ENCODE data around the gene DISP2. TPM values are rescaled to one million over a fixed set of nuclear protein-coding genes. Genes with fewer than 3 reads are reported as not detected.
A peak's percentile ranks its signal among the peaks of the same experiment; 100 is the strongest.

The DISP2 gene
- total RNA-seq, 1 donor from 2014 or later = 0.38 TPM

DNA sequence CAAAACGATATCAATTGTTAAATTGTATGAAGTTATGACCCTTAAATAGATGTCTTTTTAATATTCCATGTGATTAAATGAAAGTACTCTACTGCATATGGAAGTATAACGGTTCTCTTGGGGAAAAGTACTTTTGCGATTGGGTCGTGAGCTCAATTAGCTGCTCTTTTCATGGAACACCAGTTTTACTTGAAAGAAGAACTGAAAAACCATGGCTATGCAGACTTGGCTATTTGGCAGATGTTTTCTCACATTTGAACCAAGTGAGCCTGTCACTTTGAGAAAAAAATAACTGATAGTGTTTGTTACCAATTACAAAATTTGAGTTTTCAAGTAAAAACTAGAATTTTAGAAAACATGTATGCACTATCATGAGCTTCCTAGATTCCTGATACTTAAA is 40.4 kb upstream of the DISP2 start:
- DNase-seq = no peak
- TF ChIP-seq, protein P1, sequence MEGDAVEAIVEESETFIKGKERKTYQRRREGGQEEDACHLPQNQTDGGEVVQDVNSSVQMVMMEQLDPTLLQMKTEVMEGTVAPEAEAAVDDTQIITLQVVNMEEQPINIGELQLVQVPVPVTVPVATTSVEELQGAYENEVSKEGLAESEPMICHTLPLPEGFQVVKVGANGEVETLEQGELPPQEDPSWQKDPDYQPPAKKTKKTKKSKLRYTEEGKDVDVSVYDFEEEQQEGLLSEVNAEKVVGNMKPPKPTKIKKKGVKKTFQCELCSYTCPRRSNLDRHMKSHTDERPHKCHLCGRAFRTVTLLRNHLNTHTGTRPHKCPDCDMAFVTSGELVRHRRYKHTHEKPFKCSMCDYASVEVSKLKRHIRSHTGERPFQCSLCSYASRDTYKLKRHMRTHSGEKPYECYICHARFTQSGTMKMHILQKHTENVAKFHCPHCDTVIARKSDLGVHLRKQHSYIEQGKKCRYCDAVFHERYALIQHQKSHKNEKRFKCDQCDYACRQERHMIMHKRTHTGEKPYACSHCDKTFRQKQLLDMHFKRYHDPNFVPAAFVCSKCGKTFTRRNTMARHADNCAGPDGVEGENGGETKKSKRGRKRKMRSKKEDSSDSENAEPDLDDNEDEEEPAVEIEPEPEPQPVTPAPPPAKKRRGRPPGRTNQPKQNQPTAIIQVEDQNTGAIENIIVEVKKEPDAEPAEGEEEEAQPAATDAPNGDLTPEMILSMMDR (IDR thresholded peaks at IDR 0.05) = no peak
- no peak for ATAC-seq (ENCODE audit: low read depth)
- ChIA-PET CTCF (interaction anchor here (0.9 to 20.0 kb wide), 4 partner anchors 9 to 39 kb away, joined by 3 to 310 read pairs (median 32); partner anchors contain the start of genes CCDC9B and PLCB2), POLR2A (interaction anchor here (2.5 kb wide), 1 partner anchor 10 kb away, joined by 16 read pairs; the partner anchor contains the start of gene PLCB2)
- intact Hi-C loops (cut with micrococcal nuclease) = no loop called here
- peaks cover 29% of the 10 kb centered on the region for H3K4me1 Mint-ChIP-seq
- H3K9me3 Mint-ChIP-seq = no peaks in the 10 kb centered on the region
- H3K27me3 Mint-ChIP-seq = peaks cover 6% of the 10 kb centered on the region
- peak overlapping the region; percentile 46 for H3K27ac Mint-ChIP-seq
- no peak overlapping the region for H3K4me3 Mint-ChIP-seq
- H3K36me3 Mint-ChIP-seq (ENCODE audit: low read depth) = no peaks in the 10 kb centered on the region

DNA sequence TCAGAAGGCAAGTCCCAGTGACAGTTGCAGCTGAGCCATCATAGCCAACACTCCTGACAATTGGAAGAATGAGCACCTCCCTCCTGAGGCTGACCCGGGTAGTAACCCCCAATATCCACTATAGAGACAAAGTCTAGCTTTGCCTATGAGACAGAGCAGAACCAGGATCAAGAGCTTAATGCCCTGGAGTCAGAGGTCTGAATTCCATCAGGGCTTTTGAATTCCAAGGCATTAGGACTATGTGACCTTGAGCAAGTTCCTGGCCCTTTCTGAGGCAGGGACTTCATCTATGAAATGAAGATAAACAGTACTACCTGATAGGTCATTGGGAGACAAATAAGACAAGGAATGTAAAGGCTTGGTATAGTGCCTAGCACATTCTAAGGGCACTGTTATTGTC is 37.6 kb upstream of the DISP2 start:
- no peak overlapping the region for H3K27ac Mint-ChIP-seq
- ATAC-seq (ENCODE audit: low read depth) = no peak

DNA sequence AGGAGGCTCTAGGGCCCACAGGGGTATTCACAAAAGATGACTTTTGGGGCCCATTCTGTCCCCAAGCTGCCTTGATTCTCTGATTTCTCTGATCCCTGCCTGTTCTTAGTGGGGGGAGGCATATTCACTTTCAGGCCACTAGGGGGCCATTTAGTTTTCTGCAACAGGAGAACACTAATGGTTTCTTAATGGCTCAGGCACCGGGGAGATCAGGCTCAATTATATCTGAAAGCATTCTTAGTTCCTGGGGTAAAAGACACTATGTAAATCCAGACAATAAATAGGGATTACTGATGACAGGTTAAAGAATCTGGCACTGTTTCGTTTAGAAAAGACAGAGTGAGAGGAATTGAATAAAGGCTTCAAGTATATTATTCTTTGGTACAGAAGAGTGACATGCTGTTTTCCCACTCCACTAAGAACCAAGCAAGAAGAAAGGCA is 37.1 kb upstream of the DISP2 start:
- DNase-seq (no peak), ATAC-seq (ENCODE audit: low read depth) (peak; percentile 22)
- H3K9me3 Mint-ChIP-seq = no peaks in the 10 kb centered on the region
- H3K36me3 Mint-ChIP-seq (ENCODE audit: low read depth) = no peaks in the 10 kb centered on the region
- H3K4me1 Mint-ChIP-seq = peaks cover 44% of the 10 kb centered on the region
- ChIA-PET CTCF (interaction anchor here (0.6 to 20.0 kb wide), 6 partner anchors 8 to 56 kb away, joined by 3 to 310 read pairs (median 10); partner anchors contain the start of genes CCDC9B and PLCB2), POLR2A (interaction anchor here (1.4 to 1.5 kb wide), 2 partner anchors 11 to 12 kb away, joined by 3 read pairs; no protein-coding TSS in a partner anchor)
- H3K27ac Mint-ChIP-seq = no peak overlapping the region
- peaks cover 2% of the 10 kb centered on the region for H3K27me3 Mint-ChIP-seq
- TF ChIP-seq, protein P1 (IDR thresholded peaks at IDR 0.05) = peak; percentile 34
- peak overlapping the region; percentile 5 for H3K4me3 Mint-ChIP-seq
- intact Hi-C loops (cut with micrococcal nuclease) = loop anchor here (1.0 to 5.0 kb wide), 5 partner anchors 13 to 284 kb away; partner anchors contain the start of genes BMF and SRP14

More for the DNA sequence above, 37.6 kb upstream of the DISP2 start:
- H3K36me3 Mint-ChIP-seq (ENCODE audit: low read depth) = no peaks in the 10 kb centered on the region
- ChIA-PET CTCF (interaction anchor here (0.6 to 20.0 kb wide), 5 partner anchors 12 to 101 kb away, joined by 3 to 310 read pairs (median 5); partner anchors contain the start of genes CCDC9B and PLCB2), POLR2A (interaction anchor here (1.4 to 1.5 kb wide), 2 partner anchors 11 to 12 kb away, joined by 3 read pairs; no protein-coding TSS in a partner anchor)
- peaks cover 39% of the 10 kb centered on the region for H3K4me1 Mint-ChIP-seq
- DNase-seq = no peak
- no peak overlapping the region for H3K4me3 Mint-ChIP-seq
- H3K9me3 Mint-ChIP-seq = no peaks in the 10 kb centered on the region
- peaks cover 2% of the 10 kb centered on the region for H3K27me3 Mint-ChIP-seq
- intact Hi-C loops (cut with micrococcal nuclease) = loop anchor here (5.0 kb wide), 2 partner anchors 213 to 283 kb away; partner anchors contain the start of genes BMF and SRP14
- TF ChIP-seq, protein P1 (IDR thresholded peaks at IDR 0.05) = no peak

DNA sequence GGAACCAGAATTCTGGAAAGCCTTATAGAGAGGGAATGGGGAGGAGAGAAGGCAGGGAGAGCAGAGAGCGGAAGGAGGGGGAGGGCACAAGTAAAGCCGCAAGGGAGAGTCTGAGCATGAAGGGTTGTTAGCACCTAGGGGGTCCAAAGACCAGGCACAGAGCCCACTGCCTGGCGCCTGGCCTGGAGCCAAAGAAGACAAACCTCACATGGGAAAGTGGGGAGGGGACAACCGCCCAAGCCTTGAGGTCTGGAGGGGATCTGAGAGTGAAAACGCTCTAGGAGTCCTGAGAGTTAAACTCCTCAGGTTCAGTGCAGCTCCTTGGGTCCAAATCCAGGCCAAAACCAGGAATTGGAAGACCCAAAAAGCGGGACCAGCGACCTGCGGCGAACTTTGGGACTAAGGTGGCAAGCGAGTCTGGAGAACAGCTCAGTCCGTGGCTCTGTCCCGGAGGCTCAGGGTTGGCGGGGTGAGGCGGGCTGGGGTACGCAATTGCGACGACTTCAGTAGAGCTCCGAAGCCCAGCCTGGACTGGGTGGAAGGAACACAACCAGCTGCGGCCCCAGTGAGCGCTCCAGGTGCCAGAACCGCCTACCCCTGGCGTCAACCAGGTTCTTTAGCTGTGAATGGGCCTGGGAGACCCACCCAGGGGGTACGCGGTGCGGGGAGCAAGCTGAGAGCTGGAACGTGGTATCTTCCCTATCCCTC is 35.3 kb upstream of the DISP2 start:
- H3K27ac Mint-ChIP-seq = peak overlapping the region; percentile 65
- intact Hi-C loops (cut with micrococcal nuclease) = loop anchor here (1.0 to 5.0 kb wide), 8 partner anchors 11 to 540 kb away; partner anchors contain the start of genes BMF, BUB1B, DISP2 and EIF2AK4
- ChIA-PET CTCF (interaction anchor here (0.8 to 20.0 kb wide), 12 partner anchors 9 to 277 kb away, joined by 3 to 310 read pairs (median 4); partner anchors contain the start of genes CCDC9B and PLCB2), POLR2A (interaction anchor here (0.6 to 2.3 kb wide), 16 partner anchors 9 to 540 kb away, joined by 3 to 34 read pairs (median 4); partner anchors contain the start of genes BAHD1, CCDC32, FSIP1 and KNSTRN)
- peaks cover 35% of the 10 kb centered on the region for H3K4me1 Mint-ChIP-seq
- DNase-seq = no peak
- H3K27me3 Mint-ChIP-seq = no peaks in the 10 kb centered on the region
- ATAC-seq (ENCODE audit: low read depth) = no peak
- no peaks in the 10 kb centered on the region for H3K9me3 Mint-ChIP-seq
- TF ChIP-seq, protein P1 (IDR thresholded peaks at IDR 0.05) = no peak
- no peaks in the 10 kb centered on the region for H3K36me3 Mint-ChIP-seq (ENCODE audit: low read depth)
- H3K4me3 Mint-ChIP-seq = peak overlapping the region; percentile 80

Data from activated B cell treated with CpG ODN at 0.5 μM for 24 hours (primary cell).